ENCODE measurements around the gene PCBP3. TPM values are rescaled to one million over a fixed set of nuclear protein-coding genes. Genes with fewer than 3 reads are reported as not detected.

The PCBP3 gene
- total RNA-seq, 2 donors from 2014 or later = 2.1 to 5.3 TPM

DNA sequence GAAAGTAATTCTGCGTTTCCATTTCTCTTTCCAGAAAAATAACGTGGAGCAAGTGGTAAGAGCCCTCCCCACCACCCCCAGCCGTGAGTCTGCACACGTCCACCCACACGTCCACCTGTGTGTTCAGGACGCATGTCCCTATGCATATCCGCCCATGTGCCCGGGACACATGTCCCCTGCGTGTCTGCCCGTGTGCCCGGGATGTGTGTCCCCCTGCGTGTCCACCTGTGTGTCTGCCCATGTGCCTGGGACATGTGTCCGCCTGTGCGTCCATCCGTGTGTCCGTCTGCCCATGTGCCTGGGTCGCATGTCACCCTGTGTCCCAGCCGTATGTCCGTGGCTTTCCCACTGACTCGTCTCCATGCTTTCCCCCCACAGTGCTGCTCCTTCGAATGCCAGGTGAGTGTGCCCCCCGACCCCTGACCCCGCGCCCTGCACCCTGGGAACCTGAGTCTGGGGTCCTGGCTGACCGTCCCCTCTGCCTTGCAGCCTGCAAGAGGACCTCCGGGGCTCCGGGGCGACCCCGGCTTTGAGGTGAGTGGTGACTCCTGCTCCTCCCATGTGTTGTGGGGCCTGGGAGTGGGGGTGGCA, 343.7 kb downstream of the PCBP3 start:
- Histone ChIP-seq H3K9me3 (no peaks in the 10 kb centered on the region), H3K27me3 (peaks cover 7% of the 10 kb centered on the region), H3K4me1 (no peaks in the 10 kb centered on the region), H3K9ac (ENCODE audit: low read depth in 2 of 2, low read length in 2 of 2) (no peak overlapping the region), H3K36me3 (no peaks in the 10 kb centered on the region), H3K4me3 (no peak overlapping the region), H3K27ac (no peak overlapping the region)
- TF ChIP-seq, protein P1, sequence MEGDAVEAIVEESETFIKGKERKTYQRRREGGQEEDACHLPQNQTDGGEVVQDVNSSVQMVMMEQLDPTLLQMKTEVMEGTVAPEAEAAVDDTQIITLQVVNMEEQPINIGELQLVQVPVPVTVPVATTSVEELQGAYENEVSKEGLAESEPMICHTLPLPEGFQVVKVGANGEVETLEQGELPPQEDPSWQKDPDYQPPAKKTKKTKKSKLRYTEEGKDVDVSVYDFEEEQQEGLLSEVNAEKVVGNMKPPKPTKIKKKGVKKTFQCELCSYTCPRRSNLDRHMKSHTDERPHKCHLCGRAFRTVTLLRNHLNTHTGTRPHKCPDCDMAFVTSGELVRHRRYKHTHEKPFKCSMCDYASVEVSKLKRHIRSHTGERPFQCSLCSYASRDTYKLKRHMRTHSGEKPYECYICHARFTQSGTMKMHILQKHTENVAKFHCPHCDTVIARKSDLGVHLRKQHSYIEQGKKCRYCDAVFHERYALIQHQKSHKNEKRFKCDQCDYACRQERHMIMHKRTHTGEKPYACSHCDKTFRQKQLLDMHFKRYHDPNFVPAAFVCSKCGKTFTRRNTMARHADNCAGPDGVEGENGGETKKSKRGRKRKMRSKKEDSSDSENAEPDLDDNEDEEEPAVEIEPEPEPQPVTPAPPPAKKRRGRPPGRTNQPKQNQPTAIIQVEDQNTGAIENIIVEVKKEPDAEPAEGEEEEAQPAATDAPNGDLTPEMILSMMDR (IDR thresholded peaks at IDR 0.05) = no peak
- intact Hi-C loops (cut with DNase I) = no loop called here
- DNase-seq = no peak

DNA sequence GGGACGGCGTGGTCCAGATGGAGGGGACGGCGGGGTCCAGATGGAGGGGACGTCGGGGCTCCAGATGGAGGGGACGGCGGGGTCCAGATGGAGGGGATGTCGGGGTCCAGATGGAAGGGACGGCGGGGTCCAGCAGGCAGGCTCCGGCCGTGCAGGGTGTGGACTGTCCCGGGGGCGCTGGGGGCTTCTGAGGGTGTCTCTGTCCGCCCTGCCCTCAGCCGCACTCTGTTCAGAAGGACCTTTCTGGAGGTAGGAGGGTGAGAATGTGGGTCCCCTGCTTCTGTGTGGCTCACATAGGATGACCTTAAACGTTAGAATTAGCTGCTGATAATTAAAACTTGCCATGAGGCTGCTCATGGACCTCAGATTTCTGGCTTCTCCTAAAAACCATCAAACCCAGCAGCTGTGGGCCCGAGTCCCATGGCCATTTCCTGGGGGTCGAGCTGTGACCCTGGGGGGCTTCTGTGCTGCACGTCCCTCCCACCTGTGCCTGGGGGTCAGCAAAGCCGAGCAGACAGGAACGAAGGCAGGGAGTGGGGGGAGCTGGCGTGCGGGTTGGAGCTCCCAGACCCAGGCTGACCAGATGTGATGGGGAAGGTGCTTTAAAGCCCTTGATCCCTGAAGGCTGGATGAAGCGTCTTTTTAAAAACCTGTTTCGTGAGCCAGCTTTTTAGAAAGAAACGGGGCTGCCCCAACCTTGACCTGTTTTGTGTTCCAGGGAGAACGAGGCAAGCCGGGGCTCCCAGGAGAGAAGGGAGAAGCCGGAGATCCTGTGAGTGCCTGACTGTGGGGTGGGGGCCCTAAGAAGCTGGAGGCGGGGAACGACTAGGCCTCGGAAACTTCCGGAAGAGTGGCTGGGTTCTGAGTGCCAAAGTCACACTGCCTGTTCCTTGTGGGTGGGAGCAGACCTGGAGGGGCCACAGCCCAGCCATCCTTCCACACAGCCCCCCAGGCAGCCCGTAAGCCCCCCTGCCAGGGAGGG, 345.1 kb downstream of the PCBP3 start:
- TF ChIP-seq, protein P1 (IDR thresholded peaks at IDR 0.05) = no peak
- no peaks in the 10 kb centered on the region for H3K36me3 ChIP-seq
- intact Hi-C loops (cut with DNase I) = no loop called here
- H3K4me3 ChIP-seq = no peak overlapping the region
- no peaks in the 10 kb centered on the region for H3K9me3 ChIP-seq
- no peaks in the 10 kb centered on the region for H3K4me1 ChIP-seq
- no peak overlapping the region for H3K9ac ChIP-seq (ENCODE audit: low read depth in 2 of 2, low read length in 2 of 2)
- H3K27ac ChIP-seq = no peak overlapping the region
- DNase-seq = no peak
- no peaks in the 10 kb centered on the region for H3K27me3 ChIP-seq

DNA sequence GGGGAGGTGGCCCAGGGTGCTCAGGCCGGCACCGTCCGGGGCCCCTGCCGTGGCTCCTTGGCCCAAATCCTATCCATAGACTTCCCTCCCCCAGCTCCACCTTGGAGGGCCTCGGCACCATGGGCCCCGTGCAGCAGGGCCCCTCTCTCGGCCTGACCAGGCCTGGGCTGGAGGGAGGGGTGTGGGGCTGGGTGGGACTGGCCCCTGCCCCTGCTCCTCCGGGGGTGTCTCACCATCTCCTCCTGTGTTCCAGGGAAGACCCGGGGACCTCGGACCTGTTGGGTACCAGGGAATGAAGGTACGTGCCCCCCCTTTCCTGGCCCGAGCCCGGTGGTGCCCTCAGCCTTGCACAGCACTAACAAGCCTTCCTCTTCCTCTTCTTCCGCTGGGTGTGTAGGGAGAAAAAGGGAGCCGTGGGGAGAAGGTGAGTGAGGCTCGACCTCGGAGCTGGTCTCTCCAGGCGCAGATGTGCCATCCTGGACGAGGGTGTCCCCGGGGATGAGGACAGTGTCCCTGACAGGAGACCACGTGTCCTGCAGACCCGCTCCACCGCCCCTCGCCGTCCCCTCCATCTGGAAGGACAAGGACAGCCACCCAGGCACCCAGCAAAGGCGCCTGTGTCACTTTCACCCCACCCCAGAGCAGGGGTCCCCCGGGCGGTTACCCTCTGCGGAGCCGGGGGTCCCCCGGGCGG, 346.0 kb downstream of the PCBP3 start:
- Histone ChIP-seq H3K27ac (no peak overlapping the region), H3K36me3 (no peaks in the 10 kb centered on the region), H3K9ac (ENCODE audit: low read depth in 2 of 2, low read length in 2 of 2) (no peak overlapping the region), H3K9me3 (no peaks in the 10 kb centered on the region), H3K4me1 (no peaks in the 10 kb centered on the region), H3K27me3 (no peaks in the 10 kb centered on the region), H3K4me3 (no peak overlapping the region)
- no peak for DNase-seq
- TF ChIP-seq, protein P1 (IDR thresholded peaks at IDR 0.05) = no peak
- intact Hi-C loops (cut with DNase I) = no loop called here

DNA sequence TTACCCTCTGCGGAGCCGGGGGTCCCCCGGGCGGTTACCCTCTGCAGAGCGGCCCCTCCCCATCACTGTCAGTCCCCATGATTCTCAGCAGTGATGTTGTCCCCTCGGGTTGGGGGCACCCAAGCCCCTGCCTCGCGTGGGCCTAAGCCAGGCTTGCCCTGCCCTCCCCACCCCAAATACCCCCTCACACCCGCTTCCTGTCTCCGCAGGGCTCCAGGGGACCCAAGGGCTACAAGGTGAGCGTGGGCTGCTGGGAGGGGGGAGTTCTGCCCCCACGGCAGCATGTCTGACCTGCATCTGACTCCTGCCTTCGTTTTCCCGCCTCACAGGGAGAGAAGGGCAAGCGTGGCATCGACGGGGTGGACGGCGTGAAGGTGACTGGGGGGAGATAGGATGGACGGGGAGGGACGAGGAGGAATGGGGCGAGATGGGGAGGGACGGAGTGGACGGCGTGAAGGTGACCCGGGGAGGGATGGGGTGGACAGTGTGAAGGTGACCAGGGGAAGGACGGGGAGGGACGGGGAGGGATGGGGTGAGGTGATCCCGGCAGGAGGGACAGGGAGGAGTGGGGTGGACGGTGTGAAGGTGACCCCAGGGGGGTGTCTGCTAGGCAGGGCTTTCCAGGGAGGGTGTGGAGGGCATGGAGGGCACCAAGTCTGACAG, 346.7 kb downstream of the PCBP3 start:
- intact Hi-C loops (cut with DNase I) = no loop called here
- Histone ChIP-seq H3K4me3 (no peak overlapping the region), H3K9ac (ENCODE audit: low read depth in 2 of 2, low read length in 2 of 2) (no peak overlapping the region), H3K27me3 (no peaks in the 10 kb centered on the region), H3K4me1 (no peaks in the 10 kb centered on the region), H3K36me3 (no peaks in the 10 kb centered on the region), H3K27ac (no peak overlapping the region), H3K9me3 (no peaks in the 10 kb centered on the region)
- peak; percentile 14 for DNase-seq
- TF ChIP-seq, protein P1 (IDR thresholded peaks at IDR 0.05) = no peak
